ENCODE data around the gene SIN3A.

GRCh38 chr15:75338661-75339240 is 112.7 kb downstream of the SIN3A start:
- TF ChIP-seq EZH2 (IDR thresholded peaks at IDR 0.05; ENCODE audit: insufficient read depth, poor library complexity, severe bottlenecking) (no peak), EZH2phosphoT487 (IDR thresholded peaks at IDR 0.05; ENCODE audit: insufficient read depth, low read depth) (no peak)

Measured in GM23248 (cell line).